Measurements from ENCODE around the gene PICK1. TPM values are rescaled to one million over a fixed set of nuclear protein-coding genes. Genes with fewer than 3 reads are reported as not detected.
"Not testable (repeated sequence)": the region's sequence is repeated elsewhere in the genome, so short reads cannot be mapped to it uniquely, and the experiment has no call there.

Gene PICK1
- total RNA-seq, 1 experiment from 2014 or later = 19.4 TPM

DNA sequence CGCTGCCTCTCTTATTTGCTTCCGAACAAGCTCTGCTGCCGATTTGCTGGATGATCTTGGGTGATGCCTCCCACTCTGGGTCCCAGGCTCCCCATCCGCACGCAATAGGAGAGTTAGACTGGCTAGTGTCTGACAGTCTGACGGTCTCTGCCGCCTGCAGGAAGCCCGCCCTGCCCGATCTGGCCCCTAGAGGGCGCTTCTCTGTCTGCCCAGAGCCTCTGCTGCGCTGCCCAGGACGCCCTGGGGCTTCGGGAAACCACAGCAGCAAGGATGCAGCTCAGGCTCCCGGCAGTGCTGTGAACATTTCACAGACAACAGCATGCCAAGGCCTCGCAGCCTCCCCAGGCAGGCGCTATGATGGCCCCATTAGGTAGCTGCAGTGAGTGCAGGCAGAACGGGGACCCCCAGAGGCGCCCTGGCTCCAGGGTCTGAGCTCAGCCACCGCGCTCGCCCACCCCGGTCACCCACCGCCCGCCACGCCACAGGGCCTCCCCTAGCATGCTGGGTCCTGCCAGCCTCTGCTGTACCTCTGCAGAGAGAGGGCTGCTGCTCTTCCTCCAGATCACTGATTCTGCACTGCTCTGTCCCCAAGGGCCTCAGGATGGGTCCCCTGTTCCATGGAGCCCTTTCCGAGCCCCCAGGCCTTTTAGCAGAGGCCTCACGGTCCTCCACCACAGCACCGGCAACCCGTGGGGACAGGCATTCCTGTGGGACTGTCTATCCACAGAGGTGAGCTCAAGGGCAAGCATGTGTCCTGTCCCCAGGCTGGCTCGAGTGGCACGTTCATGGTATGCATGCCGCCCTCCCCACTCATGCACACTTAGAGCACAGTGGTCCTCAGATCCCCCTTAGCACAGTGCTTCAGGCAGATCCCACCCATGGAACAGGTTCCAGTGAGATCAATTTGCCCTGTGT, 57.5 kb downstream of the PICK1 start:
- Histone ChIP-seq H3K36me3 (replicated peaks; ENCODE audit: control insufficient read depth, insufficient read depth, low read length) (no peaks in the 10 kb centered on the region; the same call in 1 of the 2 replicates), H3K27me3 (ENCODE audit: control insufficient read depth, insufficient read depth, low read length) (no peaks in the 10 kb centered on the region), H3K4me3 (ENCODE audit: insufficient read depth, low read depth, low read length) (no peak overlapping the region)
- peak; percentile 97 for DNase-seq

DNA sequence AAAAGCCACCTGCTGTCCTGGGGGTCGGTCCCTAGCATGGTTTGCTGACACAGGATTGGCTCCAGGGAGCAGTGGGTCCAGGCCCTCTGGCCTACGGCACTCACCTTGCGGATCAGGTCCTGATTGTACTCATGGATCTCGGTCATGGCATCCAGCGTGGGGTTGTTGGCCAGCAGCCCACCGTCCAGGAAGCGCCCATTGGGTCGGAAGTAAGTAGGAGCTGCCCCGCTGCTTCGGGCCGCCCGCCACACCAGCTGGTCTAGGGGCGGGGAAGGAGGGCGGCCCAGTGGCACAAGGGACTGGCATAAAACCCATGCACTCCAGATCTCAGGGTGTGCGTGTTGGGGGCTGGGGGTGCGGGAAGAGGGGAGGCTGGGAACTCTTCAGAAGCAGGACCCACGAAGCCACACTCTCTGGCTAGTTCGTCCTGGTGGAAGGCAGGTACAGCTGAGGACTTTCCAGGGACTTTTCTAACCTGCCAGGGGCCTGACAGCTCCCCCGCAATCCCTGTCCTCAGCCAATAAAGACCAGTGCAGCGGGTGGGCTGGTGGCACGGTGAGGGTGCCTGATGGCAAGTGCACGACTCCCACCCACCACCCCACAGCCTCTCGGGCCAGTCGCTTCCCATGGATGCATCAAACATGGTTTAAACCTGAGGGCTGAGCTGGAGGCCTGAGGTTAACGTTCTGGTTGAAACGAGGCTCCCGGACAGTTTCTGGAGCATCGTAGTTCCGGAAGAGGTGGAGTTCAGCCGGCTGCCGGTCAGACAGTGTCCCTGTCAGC, 58.4 kb downstream of the PICK1 start:
- peak; percentile 50 for DNase-seq
- H3K4me3 ChIP-seq (ENCODE audit: insufficient read depth, low read depth, low read length) = no peak overlapping the region
- no peaks in the 10 kb centered on the region for H3K27me3 ChIP-seq (ENCODE audit: control insufficient read depth, insufficient read depth, low read length)
- H3K36me3 ChIP-seq (replicated peaks; ENCODE audit: control insufficient read depth, insufficient read depth, low read length) = no peaks in the 10 kb centered on the region; the same call in 1 of the 2 replicates

DNA sequence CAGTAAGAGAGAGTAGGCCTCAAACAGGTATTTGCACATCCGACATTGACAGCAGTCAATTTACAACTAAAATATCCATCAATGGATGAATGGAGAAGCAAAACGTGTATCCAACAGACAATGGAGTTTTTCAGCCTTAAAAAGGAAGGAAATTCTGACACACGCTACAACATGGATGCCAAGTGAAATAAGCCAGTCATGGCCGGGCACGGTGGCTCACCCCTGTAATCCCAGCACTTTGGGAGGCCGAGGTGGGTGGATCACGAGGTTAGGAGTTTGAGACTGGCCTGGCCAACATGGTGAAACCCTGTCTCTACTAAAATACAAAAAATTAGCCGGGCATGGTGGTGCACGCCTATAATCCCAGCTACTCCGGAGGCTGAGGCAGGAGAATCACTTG, 60.4 kb downstream of the PICK1 start:
- not testable (repeated sequence) for H3K4me3 ChIP-seq (ENCODE audit: insufficient read depth, low read depth, low read length); H3K36me3 ChIP-seq (replicated peaks; ENCODE audit: control insufficient read depth, insufficient read depth, low read length); H3K27me3 ChIP-seq (ENCODE audit: control insufficient read depth, insufficient read depth, low read length); DNase-seq

DNA sequence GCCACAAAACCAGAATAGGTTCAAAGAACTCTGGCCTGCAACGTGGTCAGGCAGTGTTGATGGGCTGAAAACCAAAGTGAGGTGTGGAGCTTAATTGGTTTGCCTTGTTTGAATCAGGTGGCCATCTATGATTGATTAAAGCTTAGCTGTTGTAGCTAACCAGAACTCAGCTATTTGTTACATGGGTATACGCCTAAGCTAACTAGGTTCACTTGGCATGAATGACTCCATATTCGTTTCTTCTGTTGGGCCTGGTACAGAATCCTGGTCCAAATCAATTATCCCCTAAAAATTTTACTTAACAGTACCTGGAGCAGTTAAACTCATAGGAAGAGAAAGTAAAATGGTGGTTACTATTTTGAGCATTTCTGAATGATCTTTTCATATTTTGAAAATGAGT, 61.0 kb downstream of the PICK1 start:
- Histone ChIP-seq H3K36me3 (replicated peaks; ENCODE audit: control insufficient read depth, insufficient read depth, low read length) (no peaks in the 10 kb centered on the region; the same call in 1 of the 2 replicates), H3K4me3 (ENCODE audit: insufficient read depth, low read depth, low read length) (no peak overlapping the region), H3K27me3 (ENCODE audit: control insufficient read depth, insufficient read depth, low read length) (no peaks in the 10 kb centered on the region)
- no peak for DNase-seq

DNA sequence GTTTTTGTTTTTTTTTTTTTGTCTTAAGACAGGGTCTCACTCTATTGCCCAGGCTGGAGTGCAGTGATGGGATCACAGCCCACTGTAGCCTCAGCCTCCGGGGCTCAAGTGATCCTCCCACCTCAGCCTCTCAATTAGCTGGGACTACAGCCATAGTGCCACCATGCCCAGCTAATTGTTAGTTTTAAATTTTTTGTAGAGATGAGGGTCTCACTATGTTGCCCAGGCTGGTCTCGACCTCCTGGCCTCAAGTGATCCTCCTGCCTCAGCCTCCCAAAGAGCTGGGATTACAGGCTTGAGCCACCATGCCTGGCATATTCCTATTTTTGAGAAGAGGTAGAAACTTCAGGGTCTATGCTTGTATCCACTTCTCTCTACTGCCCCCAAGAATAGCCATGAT, 61.5 kb downstream of the PICK1 start:
- H3K27me3 ChIP-seq (ENCODE audit: control insufficient read depth, insufficient read depth, low read length); DNase-seq; H3K36me3 ChIP-seq (replicated peaks; ENCODE audit: control insufficient read depth, insufficient read depth, low read length); H3K4me3 ChIP-seq (ENCODE audit: insufficient read depth, low read depth, low read length): not testable (repeated sequence)

DNA sequence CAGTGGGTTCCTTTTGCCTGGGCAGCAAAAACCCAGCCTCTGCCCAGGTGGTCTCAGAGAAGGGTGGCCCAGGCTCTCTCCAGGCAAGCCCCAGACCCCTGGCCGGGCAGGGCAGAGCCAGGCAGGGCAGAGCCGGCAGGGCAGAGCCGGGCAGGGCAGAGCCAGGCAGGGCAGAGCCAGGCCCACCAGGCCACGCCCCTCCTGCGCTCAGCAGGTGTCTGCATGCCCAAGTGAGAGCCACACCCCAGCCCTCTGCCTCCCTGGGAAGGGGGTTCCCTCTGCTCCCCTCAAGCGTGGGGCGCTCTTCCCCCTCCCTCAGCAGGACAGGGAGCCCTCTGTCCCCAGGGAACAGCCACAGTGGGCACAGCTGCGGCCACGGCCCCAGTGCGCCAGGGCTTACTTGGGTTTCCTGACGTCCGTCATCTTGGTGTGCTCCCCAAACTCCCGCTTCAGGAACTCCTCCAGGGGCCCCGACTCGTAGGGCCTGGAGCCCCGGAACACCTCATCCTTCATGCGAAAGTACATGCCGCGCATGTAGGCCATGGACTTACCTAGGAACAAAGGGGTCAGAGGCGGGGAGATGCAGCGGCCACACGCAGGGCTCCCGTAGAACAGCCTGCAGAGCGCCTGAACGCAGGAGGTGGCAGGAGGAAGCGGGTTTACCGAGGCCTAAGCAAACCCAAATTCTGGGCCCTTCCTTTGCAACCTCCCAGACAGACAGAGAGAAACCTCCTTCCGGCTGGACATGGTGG, 63.3 kb downstream of the PICK1 start:
- peak; percentile 83 for DNase-seq
- Histone ChIP-seq H3K36me3 (replicated peaks; ENCODE audit: control insufficient read depth, insufficient read depth, low read length) (no peaks in the 10 kb centered on the region; the same call in 1 of the 2 replicates), H3K27me3 (ENCODE audit: control insufficient read depth, insufficient read depth, low read length) (no peaks in the 10 kb centered on the region), H3K4me3 (ENCODE audit: insufficient read depth, low read depth, low read length) (no peak overlapping the region)

DNA sequence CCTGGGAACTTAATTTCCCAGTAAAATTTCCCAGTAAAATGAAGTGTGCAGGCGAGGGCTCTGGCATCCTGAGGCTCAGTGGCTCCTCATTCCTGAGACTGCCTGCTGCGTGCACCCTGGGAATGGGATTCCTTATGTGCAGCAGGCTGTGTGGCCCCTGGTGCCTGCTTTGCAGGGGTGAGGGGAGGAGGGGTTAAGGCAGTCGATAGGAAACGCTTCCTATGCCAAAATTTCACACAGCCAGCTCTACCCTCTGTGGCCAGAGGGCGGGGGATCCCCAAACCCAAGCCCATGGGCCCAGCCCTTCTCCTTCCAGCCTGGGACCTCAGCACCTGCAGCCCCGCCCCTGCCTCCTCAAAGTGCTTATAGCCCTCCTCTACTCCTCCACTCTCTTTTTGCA, 65.4 kb downstream of the PICK1 start:
- no peaks in the 10 kb centered on the region; the same call in 1 of the 2 replicates for H3K36me3 ChIP-seq (replicated peaks; ENCODE audit: control insufficient read depth, insufficient read depth, low read length)
- H3K4me3 ChIP-seq (ENCODE audit: insufficient read depth, low read depth, low read length) = no peak overlapping the region
- DNase-seq = peak; percentile 67
- no peaks in the 10 kb centered on the region for H3K27me3 ChIP-seq (ENCODE audit: control insufficient read depth, insufficient read depth, low read length)

DNA sequence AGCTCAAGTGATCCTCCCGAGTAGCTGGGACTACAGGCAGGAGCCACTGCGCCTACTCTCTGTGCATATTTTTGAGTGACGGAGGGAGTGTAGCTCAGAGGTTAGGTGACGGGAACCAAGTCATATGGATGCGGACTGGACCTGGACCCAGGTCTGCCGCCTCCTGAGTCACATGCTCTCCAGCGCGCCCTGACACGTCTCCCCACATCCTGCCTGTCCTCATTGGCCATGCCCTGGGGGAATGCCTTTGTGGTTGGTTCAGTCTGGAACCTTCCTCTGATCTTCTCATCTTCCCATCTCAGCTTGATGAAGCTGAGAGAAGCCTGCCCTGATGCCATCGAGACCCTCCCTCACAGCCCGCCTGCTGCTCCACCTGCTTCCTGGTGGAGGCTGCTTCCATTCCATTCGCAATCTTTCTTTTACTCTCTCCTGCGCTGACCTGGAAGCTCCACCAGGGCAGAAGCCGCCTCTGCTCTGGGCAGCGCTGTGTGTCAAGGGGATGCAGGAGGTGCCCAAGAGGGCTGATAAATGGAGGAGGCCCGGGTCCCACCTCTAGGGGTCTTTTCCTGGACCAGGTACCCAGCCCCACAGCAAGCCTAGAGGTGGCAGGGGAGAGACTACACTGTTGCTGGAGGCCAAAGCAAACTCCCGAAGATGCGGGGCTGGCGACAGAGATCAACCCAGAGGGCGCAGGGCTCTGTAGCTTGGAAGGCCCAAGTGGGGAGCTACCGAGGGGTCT, 67.2 kb downstream of the PICK1 start:
- Histone ChIP-seq H3K4me3 (ENCODE audit: insufficient read depth, low read depth, low read length) (no peak overlapping the region), H3K27me3 (ENCODE audit: control insufficient read depth, insufficient read depth, low read length) (no peaks in the 10 kb centered on the region), H3K36me3 (replicated peaks; ENCODE audit: control insufficient read depth, insufficient read depth, low read length) (no peaks in the 10 kb centered on the region; the same call in 1 of the 2 replicates)
- DNase-seq = peak; percentile 82

DNA sequence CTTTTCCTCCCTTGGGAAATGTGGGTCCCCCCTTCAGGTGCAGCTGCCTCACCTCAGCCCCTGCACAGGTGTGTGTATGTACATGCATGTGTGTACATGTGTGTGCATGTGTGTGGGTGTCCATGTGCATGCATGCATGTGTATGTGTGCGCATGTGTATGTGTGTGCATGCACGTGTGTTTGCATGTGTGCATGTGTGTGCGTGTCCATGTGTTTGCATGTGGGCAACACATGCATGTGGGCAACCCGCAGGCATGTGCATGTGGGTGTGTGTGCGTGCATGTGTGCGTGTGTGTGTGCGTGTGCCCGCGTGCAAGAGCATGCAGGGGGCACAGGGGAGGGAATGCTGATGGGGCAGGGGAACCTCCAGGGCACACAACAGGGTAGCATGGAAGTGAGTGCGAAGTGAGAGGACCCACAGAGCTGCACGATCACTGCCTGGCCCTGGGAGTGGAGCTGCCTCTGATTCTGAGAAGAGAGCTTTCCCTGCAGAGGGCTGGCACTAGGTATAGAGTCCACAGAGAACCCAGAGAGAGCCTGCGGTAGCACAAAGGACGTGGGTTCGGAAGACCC, 67.9 kb downstream of the PICK1 start:
- DNase-seq = no peak

More for the DNA sequence above, 67.9 kb downstream of the PICK1 start:
- H3K36me3 ChIP-seq (replicated peaks; ENCODE audit: control insufficient read depth, insufficient read depth, low read length) = no peaks in the 10 kb centered on the region; the same call in 1 of the 2 replicates
- no peaks in the 10 kb centered on the region for H3K27me3 ChIP-seq (ENCODE audit: control insufficient read depth, insufficient read depth, low read length)
- no peak overlapping the region for H3K4me3 ChIP-seq (ENCODE audit: insufficient read depth, low read depth, low read length)

Other genes with a start within 250 kb of the PICK1 start
- gene GCAT, start 249.5 kb upstream of the PICK1 start, total RNA-seq (2014; rRNA removed; shearing (Covaris generic)) = 35.1 and 45.0 TPM in 2 replicates
- not detected in 2 replicates for gene GALR3, start 234.0 kb upstream of the PICK1 start, total RNA-seq (2014; rRNA removed; shearing (Covaris generic))
- 16.9 and 25.2 TPM in 2 replicates for gene ANKRD54, start 213.1 kb upstream of the PICK1 start, total RNA-seq (2014; rRNA removed; shearing (Covaris generic))
- 652 and 748 TPM in 2 replicates for gene EIF3L, start 208.0 kb upstream of the PICK1 start, total RNA-seq (2014; rRNA removed; shearing (Covaris generic))
- gene MICALL1, start 151.1 kb upstream of the PICK1 start, total RNA-seq (2014; rRNA removed; shearing (Covaris generic)) = 28.2 and 29.8 TPM in 2 replicates
- gene C22orf23, start 103.8 kb upstream of the PICK1 start, total RNA-seq (2014; rRNA removed; shearing (Covaris generic)) = 0.26 and 0.28 TPM in 2 replicates
- 47.7 and 80.8 TPM in 2 replicates for gene POLR2F, start 103.7 kb upstream of the PICK1 start, total RNA-seq (2014; rRNA removed; shearing (Covaris generic))
- 3.5 and 3.7 TPM in 2 replicates for gene SOX10, start 72.8 kb upstream of the PICK1 start, total RNA-seq (2014; rRNA removed; shearing (Covaris generic))
- not detected in 2 replicates for gene SLC16A8, start 26.8 kb downstream of the PICK1 start, total RNA-seq (2014; rRNA removed; shearing (Covaris generic))
- 1.0 and 2.7 TPM in 2 replicates for gene BAIAP2L2, start 53.3 kb downstream of the PICK1 start, total RNA-seq (2014; rRNA removed; shearing (Covaris generic))
- gene PLA2G6, start 124.4 kb downstream of the PICK1 start, total RNA-seq (2014; rRNA removed; shearing (Covaris generic)) = 23.4 and 49.6 TPM in 2 replicates
- 2.6 and 5.3 TPM in 2 replicates for gene MAFF, start 144.6 kb downstream of the PICK1 start, total RNA-seq (2014; rRNA removed; shearing (Covaris generic))
- gene TMEM184B, start 215.6 kb downstream of the PICK1 start, total RNA-seq (2014; rRNA removed; shearing (Covaris generic)) = 44.5 and 46.9 TPM in 2 replicates